Activated CD4-positive, alpha-beta T cell treated with anti-CD3 and anti-CD28 coated beads, Interleukin-2, amount 50 U/mL, for 16 hours (primary cell): ENCODE measurements around the gene CSAD.
"Not testable (repeated sequence)": the region's sequence is repeated elsewhere in the genome, so short reads cannot be mapped to it uniquely, and the experiment has no call there.

ENCODE experiments used
- DNase-seq: peaks from one replicate; pipeline ENCODE4 v3.0.0-alpha.2; 2020

Gene CSAD

DNA sequence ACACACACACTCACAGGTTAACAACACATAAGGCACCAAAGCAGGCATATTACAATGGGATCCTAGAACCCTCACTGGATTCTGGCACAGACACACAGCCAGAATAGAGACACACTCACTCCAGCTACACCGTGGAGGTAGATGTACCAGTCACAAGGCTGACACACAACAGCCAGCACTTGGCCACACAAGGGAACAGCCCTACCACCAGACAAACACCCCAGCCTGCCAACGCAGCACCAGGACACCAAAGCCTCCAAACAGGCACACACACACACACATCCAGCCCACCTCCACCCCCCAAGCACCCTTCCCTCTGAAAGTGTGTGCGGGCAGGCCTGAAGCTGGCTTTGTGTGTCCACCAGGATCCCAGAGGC lies 37.2 kb upstream of the CSAD start:
- DNase-seq, result no peak

DNA sequence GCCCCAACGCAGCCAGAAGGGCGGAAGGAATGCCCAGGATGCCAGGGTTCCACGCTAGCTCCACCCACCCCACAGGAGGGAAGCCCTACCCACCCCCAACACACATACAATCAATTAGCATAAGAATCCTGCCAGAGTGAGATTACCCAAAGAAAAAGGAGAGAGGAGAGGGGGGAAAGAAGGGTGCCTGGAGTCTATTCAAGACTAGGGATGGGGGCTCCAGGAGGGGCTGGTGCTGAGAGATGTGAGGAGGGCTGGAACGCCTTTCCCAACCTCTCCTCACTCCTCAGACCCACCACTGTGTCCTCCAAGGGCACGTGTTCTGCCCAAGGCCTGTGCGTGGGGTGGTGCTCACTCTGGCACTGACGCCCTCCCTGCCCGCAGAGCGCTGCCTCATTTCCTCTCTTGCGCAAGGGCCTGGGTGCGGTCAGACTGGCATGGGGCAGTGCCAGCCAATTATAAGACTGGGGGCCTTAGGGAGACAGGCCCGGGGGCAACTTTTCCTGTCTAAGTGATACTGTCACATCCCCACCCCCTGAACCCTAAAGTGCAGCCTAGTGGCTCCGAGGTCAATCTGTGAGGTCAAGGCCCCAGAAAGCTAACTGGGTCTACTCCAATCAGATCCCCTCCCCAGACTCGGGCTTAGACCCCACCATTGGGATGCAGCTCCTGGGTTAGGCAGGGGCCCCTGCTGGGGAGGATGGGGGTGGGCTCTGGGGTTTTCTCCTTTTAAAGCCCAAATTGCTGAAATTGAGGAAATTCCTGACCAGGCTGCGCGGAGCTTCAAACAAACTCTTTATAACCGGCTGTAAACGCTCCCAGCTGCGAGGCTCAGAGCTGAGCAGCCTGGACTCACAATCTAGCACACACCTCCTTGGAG lies 36.6 kb upstream of the CSAD start:
- peak; percentile 76 for DNase-seq

DNA sequence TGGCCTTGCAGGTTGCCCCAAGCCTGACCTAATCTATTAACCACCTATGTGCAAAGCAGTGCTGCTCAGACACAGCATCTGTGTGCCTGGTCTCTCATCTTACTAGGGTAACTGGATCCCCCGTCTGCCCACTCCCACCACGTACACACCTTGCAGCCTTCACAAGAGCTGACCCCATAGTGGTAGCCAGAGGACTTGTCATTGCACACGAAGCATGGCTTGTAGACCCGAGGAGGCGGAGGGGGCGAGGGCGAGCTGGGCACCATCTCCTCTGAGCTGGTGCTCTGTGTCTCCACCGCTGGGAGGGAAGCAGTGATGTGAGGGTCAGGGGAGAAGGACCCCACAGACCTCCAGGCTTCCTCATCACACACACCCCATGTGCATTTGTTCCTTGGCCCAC lies 34.8 kb upstream of the CSAD start:
- no peak for DNase-seq

DNA sequence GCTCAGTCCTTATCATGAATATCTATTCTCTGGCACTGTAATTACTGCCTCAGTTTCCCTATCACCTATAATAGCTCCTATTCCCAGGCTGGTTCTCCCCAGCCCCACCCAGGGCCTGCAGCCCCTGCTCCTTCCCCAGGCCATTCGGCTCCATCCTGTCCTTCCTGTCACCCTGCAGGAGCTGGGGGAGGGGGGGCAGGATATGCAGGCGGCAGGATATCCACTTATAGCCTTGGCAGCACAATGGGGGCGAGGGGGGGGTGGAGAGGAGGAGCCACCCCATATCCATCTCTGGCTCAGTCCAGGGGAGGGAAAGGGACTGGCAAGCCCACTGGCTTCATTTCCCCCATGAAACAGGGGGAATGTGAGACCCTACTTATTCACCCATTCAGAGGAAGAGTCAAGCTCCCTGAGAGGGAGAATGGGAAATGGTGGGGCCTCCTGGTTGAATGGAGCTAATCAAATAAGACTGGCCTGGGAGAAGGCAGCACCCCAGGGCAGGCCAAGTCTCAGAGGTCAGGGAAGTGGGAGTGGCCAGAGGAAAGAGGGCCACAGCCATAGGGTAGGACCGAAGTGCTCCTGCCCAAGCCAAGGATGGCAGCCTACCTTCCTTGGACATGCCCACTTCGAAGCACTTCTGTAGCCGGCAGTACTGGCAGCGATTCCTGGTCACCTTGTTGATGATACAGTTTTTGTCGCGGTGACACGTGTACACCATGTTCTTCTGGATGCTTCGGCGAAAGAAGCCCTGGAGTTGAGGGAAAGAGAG lies 34.1 kb upstream of the CSAD start:
- DNase-seq, result no peak

DNA sequence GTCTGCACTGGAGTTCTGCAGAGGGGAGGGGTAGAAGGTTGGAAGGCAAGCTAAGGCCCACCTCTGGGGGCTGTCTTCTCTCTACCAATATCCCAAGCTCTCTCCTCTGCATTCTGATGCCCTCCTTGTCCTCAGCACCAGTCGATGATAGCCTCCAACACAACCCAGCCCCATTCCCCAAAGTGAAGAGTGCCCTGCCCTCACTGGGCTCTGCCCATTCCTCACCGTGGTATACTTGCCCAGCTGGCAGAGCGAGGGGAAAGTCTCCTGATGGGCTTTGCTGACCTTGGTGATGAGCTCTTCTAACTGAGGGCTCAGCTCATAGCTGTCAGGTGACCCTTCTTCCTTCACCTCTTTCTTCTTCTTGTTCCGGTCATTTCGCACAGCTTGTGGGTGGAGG lies 33.5 kb upstream of the CSAD start:
- DNase-seq, result no peak

DNA sequence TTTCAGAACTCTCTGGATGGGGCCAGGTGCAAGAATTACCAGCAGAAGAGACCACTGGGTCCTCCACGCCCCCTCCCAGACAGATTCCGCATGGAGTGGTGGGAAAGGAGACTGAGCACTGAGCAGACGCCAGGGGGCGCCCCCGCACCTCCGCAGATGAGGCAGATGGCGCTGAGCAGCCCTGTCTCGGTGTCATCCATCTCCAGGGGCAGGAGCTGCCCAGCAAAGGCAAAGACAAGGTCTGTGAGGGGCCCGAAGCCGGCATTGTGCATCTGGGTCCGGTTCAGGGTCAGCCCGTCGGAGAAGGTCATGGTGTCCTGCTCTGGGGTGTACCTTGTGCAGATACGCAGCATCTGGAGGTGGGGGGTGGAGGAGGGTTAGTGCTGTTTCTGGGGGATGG lies 32.6 kb upstream of the CSAD start:
- peak; percentile 86 for DNase-seq

DNA sequence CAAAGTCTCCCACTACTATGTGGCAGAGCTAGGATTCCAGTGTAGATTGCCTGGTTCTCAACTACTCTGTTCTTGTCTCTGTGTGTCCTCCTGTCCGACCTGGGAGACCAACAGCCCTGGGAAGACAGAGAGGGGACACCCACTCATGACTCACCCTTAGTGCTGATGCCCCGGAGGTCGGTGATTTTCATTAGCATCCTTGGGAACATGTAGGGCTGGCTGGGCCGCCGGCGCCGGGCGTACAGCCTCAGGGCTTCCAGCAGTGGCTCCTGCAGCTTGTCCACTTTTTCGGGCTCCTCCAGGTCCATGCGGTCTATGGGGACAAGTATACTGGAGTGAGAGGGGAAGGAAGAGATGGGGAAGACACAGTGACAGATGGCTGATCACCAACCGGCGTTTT lies 32.2 kb upstream of the CSAD start:
- DNase-seq, result no peak

DNA sequence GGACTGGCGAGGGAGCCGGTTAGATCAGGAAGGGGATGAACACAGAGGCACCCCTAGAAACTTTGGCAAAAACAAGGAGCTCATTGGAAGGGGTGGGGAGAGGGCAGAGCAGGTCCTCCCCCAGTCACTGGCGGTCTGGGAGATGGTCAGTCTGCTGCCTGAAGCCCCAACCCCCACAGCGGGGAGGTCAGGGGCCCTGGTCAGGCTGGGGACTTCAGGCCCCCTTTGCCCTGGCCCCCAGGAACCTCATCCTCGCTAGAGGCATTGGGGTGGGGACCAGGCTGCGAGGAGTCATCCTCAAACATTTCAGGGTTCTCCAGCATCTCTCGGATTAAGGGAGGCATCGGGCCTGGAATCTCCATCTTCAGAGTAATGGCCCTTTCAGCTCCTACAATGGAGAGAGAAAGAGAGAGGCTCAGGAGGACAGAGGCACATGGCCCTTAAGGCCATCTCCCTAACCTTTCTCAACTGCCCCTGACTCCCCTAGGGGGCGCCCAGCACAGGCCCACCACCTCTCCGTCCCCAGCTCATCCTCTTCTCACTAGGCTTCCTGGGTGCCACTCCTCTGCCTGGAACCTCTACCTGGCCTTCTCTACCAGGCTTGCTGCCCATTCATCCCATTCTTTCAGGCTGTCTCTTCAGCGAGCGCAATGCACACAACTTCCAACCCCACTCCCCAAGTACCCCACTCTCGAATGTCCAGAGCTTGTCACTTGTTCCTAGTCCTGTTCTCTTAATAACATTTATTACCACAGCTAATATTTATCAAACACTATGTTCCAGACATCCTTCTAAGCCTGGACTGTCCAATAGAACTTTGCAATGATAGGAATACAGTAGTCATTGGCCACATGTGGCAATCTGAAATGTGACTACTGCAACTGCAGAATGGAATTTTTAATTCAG lies 31.0 kb upstream of the CSAD start:
- no peak for DNase-seq

DNA sequence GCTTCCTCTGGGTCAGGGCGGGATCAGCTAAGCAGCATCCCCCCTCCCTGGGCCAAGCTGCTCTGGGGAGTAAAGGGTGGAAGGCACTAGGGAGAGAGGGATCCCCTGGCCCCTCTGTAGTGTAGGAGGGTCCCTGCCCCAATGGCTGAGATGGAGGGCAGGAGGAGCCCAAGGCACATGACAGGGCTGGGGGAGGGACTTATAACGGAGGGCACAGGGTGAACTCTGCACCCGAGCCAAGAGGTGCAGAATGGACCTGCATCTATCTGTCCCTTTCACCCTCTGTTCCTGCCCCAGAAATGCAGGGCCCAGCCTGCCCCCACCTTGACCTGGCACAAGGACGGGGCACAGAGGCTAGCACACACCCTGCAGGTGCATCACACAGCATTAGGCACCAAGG lies 30.1 kb upstream of the CSAD start:
- DNase-seq, result no peak

DNA sequence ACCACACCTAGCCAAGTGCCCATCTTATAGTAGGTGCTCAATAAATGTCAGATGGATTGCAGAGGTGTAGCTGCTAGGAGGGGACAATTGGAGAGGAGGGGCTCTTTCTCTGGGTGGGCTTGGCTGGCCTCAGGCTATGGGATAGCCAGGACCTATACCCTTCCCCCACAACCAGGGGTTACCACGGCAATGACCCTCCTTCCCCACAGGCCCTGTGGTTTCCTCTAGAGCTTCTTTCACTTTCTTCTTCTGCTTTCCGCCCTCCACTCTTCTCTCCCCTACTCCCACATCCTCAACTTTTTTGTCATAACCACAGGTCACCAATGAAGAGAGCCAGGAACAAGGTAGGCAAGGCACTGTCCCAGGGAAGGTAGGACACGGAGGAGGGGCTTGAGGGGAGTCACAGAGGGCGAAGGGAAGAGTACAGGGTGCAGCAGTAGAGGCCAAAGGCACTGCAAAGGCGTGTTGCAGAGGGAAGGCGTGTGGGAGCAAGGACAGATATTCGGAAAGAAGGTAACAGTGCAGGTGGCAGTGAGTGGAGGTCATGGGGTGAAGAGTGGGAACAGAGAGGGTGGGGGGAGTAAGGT lies 28.2 kb upstream of the CSAD start:
- DNase-seq, result peak; percentile 71

DNA sequence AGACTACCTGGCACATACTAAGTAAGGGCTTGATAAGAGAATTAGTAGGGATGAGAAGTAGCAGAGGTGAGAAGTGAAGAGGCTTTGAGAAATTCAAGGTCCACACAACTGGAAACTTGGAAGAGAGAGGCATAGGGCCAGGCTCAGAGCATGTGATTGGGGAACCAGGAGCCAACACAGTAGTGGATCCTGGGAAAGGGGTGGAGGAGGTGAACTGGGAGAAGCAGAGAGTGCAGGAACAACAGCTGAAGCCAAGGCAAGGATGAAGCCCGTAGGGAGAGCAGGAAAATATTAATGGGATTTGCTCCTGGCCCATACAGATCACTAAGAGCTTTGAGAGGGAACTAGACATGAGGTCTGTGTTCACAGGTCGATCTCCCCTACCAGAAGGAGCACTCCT lies 27.7 kb upstream of the CSAD start:
- DNase-seq, result no peak

DNA sequence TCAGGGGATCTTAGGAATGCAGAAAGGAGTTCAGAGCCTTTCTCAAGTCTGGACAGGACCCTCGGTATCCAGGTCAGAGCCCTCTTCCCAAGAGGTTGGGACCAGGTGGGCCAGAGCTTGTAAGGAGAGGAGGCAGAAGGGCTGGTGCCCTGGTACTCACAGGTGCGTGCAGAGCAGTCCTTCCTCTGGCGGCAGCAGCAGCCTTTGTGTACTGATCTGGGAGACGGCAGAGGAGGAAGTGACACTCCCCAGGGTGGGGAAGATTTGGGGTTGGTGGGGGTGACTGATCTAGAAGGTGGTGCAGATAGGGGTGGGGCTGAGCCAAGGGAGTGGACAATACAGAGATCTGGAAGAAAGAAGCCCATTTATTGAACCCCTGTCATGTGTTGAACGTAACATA lies 26.3 kb upstream of the CSAD start, which contains the start of gene ITGB7:
Gene ITGB7, minus strand, starts transcription at position 210 of the 400 bp plus-strand sequence. CDS start 6,808 bp downstream, outside the sequence.
- peak; percentile 85 for DNase-seq

DNA sequence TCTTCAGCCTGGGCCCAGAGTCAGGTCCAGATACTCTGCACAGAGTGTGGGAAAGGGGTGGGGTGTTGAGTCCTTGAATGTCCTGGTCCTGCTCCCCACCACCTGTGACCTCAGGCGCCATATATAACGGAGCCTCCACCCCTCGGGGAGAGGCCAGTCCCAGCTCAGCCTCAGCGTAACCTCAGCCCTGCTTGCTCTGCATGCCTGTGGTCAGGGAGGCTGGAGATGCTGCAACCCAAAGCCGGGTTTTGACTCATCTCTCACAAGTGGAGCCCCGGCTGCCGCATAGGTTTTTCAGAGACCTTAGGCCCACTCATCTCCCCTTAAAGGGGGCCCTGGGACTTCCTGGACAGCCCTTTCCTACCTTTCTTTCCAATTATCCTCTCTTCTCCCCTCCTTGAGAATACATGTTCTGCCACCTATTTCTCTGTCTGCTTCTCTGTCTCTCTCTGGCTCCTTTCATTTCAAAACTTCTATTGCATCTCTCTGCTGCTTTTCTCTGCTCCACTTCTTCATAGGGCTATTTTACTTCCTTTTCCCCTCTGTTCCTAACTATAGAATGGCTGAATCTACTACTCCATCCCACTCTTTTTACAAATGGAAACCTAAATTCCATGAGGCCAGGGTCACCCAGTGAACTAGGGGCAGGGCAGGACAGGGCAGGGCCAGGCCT lies 25.2 kb upstream of the CSAD start:
- DNase-seq, result peak; percentile 94

DNA sequence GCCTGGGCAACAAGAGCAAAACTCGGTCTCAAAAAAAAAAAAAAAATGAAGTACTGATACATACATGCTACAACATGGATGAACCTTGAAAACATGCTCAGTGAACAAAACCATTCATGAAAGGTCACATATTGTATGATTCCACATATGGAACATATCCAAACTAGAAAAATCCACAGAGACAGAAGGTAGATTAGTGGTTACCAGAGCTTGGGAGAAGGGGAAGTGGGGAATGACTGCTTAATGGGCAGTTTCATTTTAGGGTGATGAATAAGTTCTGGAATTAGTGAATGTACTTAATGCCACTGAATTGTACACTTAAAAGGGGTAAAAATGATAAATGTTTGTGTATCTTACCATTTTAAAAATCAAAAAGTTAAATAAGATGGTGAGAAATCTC lies 23.6 kb upstream of the CSAD start:
- DNase-seq, result no peak

DNA sequence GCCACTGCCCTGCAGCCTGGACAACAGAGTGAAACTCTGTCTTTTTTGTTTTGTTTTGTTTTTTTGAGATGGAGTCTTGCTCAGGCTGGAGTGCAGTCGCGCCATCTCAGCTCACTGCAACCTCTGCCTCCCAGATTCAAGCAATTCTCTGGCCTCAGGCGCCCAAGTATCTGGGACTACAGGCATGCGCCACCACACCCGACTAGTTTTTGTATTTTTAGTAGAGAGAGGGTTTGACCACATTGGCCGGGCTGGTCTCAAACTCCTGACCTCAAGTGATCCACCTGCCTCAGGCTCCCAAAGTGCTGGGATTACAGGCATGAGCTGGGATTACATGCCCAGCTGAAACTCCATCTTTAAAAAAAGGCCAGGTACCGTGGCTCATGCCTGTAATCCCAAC lies 21.6 kb upstream of the CSAD start:
- DNase-seq, result not testable (repeated sequence)

DNA sequence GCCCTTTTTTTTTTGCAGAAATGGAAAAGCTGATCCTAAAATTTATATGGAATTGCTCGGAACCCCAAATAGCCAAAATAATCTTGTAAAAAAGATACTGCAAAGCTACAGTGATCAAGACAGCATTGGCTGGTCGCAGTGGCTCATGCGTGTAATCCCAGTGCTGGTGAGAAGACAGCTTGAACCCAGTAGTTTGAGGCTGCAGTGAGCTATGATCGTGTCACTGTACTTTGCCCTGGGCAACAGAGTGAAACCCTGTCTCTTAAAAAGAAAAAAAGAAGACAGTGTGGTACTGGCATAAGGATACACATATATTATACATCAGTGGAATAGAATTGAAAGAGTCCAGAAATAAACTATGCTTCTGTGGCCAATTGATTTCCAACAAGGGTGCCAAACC lies 20.9 kb upstream of the CSAD start:
- no peak for DNase-seq

DNA sequence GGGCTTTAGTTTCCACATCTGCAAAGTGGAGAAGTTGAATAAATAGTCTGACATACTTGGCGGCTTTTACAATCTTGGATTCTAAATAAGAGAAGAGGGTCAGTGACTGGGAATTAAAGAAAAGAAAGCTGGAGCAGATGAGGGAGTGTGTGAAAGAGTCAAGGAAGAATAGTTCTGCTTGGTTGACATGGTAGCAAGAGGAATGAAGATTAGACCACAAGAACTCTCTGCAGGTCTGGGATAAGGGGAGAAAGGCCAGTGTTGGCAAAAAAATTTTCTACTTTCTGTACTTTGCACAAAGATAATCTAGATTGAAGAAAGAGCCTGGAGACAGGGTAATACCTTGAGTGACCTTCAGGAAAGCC lies 20.4 kb upstream of the CSAD start:
- DNase-seq, result no peak

DNA sequence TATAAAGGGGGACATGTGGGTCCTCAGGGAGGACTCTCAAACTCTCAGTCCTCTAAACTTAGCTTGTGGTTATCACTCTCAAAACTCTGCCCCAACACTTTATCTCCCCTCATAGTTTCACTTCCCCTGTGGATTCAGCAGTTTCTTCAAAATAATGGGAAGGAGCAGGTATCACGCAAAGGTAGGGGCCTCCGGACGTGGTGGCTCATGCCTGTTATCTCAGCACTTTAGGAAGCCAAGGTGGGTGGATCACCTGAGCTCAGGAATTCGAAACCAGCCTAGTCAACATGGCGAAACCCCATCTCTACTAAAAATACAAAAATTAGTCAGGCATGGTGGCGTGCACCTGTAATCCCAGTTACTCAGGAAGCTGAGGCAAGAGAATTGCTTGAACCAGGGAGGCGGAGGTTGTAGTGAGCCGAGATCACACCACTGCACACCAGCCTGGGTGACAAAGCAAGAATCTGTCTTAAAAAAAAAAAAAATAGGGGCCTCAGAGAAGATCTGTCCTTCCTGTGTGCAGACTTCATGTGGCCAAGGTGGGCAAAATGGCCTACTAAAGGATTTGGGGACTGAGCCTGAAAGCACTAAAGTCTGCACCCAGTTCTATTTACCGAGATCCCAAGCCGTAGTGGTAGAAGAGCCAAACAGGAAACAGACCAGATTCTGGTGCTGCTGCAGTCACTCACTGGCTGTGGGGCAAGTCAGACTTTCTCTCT lies 19.9 kb upstream of the CSAD start:
- peak; percentile 79 for DNase-seq

DNA sequence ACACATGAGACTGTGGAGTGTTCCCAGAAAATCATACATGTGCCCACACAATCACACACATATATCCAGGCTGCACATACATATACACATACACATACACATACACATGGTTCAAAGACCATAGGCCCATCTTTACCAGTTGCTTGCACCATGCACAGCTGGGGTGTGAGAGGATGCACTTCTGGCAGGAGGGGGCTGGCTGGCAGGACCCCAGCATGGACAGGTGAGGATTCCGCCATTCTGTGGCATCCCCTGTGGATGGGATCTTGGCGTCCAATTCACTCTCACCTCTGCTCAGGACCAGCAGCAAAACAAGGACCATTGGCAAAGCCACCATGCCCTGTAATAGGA lies 19.4 kb upstream of the CSAD start:
- DNase-seq, result no peak

DNA sequence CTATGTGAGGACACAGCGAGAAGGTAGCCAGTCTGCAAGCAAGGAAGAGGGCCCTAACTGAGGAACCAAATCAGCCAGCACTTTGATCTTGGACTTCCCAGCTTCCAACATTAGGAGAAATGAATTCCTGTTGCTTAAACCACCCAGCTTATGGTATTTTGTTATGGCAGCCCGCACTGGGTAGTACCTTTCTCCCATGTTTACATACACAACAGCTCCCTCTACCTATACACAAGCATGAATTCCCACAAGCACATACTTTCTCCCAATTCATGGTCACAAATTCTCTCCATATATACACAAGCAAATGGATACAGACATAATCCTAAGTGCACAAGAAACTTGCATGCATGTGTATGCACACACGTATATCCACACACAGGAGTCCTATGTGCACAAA lies 19.0 kb upstream of the CSAD start:
- no peak for DNase-seq

DNA sequence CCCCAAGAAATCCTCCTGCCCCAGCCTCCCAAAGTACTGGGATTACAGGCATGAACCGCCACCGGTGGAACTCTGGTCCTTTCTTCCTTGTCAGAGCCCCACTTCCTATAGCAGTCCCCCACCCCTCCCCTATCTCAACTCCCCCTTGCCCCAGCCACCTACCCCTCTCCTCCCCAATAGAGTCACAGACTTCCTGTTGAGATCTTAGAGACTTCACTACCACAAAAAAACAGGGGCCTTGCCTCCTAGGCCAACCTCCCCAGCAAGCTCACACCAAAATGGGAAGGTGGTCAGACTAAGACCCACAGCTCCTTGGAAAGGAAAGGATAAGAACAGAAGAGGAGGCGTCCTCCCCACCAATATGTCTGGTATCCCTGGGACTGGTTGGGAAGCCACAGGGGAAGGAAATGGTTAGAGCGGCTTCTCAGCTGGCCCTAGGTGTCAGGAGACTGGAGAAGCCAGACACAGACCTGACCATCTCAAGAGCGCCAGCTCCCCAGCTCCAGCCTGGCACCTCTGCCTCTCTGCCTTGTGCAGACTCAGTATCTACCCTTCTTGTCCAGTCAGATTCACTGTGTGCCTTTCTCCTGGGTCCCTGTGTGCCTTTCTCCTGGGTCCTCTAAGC lies 17.9 kb upstream of the CSAD start:
- peak; percentile 39 for DNase-seq
